Colonic mucosa (tissue), 4 donors: ENCODE measurements around the gene PEX26. TPM values are rescaled to one million over a fixed set of nuclear protein-coding genes. Genes with fewer than 3 reads are reported as not detected.
"Not testable (repeated sequence)": the region's sequence is repeated elsewhere in the genome, so short reads cannot be mapped to it uniquely, and the experiment has no call there.

Experiments used
- DNase-seq: peaks from one replicate; pipeline ENCODE4 v3.0.0-alpha.2; 2020
- H3K27ac ChIP-seq: fragments of 200-600 bp; one replicate; pipeline ENCODE4 v1.8.0; 2021
- H3K27me3 ChIP-seq: fragments of 200-600 bp; one replicate; pipeline ENCODE4 v1.8.0; 2021
- H3K36me3 ChIP-seq: fragments of 200-600 bp; one replicate; pipeline ENCODE4 v1.8.0; 2021
- H3K4me1 ChIP-seq: fragments of 200-600 bp; one replicate; pipeline ENCODE4 v1.8.0; 2021; ENCODE audit warnings: mild to moderate bottlenecking
- H3K4me3 ChIP-seq: fragments of 200-600 bp; one replicate; pipeline ENCODE4 v1.8.0; 2021
- H3K9ac ChIP-seq, 2 donors: one replicate each; pipeline ENCODE4 v1.7.0; 2013; ENCODE audit warnings: control low read depth in 2 of 2, low read depth in 2 of 2, low read length in 2 of 2
- H3K9me3 ChIP-seq: fragments of 200-600 bp; one replicate; pipeline ENCODE4 v1.8.0; 2021
- CTCF ChIP-seq: fragments of 200-600 bp; IDR thresholded peaks from one replicate; pipeline ENCODE4 v1.8.0; 2022; ENCODE audit warnings: antibody characterized with exemption, mild to moderate bottlenecking
- intact Hi-C: fragments of 100-400 bp; cut with DNase I; formaldehyde crosslinking; loops from one replicate; pipeline ENCODE4 v1.14.1; 2022
- total RNA-seq, 2 donors: library from RNA; stranded (reverse); fragmentation: NEBNext Ultra II Directional in 1 of 2; extraction: Animal tissue kit (Norgen Biotek cat#: 25700) in 1 of 2; gene quantifications; one replicate each; pipeline ENCODE4 v1.2.1, GENCODE V29; 2021
- donor health status: healthy.
- donor health status: DM: no; HTN: no; CAD: no.
- donor health status: DM: no; HTN: no; CAD: no.

PEX26 gene
- total RNA-seq, 2 donors from 2014 or later, result 86.7 to 128 TPM

- Histone ChIP-seq H3K9ac (no peak overlapping the region), H3K4me1 (peaks cover 4% of the 10 kb centered on the region), H3K4me3 (no peak overlapping the region), H3K27ac (no peak overlapping the region), H3K27me3 (no peaks in the 10 kb centered on the region), H3K9me3 (no peaks in the 10 kb centered on the region), H3K36me3 (no peaks in the 10 kb centered on the region)
- TF ChIP-seq CTCF, result no peak
- intact Hi-C loops, result no loop called here
- DNase-seq, result no peak
Measured at GRCh38 chr22:18063306-18063705, 14.5 kb upstream of the PEX26 start.

- intact Hi-C loops, H3K4me1 ChIP-seq, H3K9ac ChIP-seq, H3K27ac ChIP-seq, H3K4me3 ChIP-seq, H3K9me3 ChIP-seq, H3K36me3 ChIP-seq, H3K27me3 ChIP-seq, DNase-seq: not testable (repeated sequence)
Measured at GRCh38 chr22:18063715-18064114, 14.1 kb upstream of the PEX26 start.

- no peaks in the 10 kb centered on the region for H3K9me3 ChIP-seq
- H3K36me3 ChIP-seq, result no peaks in the 10 kb centered on the region
- H3K27ac ChIP-seq, result no peak overlapping the region
- intact Hi-C loops, result no loop called here
- no peak overlapping the region for H3K9ac ChIP-seq
- peaks cover 4% of the 10 kb centered on the region for H3K4me1 ChIP-seq
- no peak for TF ChIP-seq CTCF
- no peak for DNase-seq
- H3K4me3 ChIP-seq, result no peak overlapping the region
- H3K27me3 ChIP-seq, result no peaks in the 10 kb centered on the region
Measured at GRCh38 chr22:18064636-18065035, 13.2 kb upstream of the PEX26 start.

- intact Hi-C loops, result no loop called here
- no peak overlapping the region for H3K27ac ChIP-seq
- no peaks in the 10 kb centered on the region for H3K36me3 ChIP-seq
- DNase-seq, result no peak
- H3K9me3 ChIP-seq, result no peaks in the 10 kb centered on the region
- no peak overlapping the region for H3K9ac ChIP-seq
- no peak overlapping the region for H3K4me3 ChIP-seq
- H3K27me3 ChIP-seq, result no peaks in the 10 kb centered on the region
- H3K4me1 ChIP-seq, result peaks cover 4% of the 10 kb centered on the region
- no peak for TF ChIP-seq CTCF
Measured at GRCh38 chr22:18065256-18065655, 12.5 kb upstream of the PEX26 start.

- Histone ChIP-seq H3K36me3 (no peaks in the 10 kb centered on the region), H3K9me3 (no peaks in the 10 kb centered on the region), H3K27me3 (no peaks in the 10 kb centered on the region), H3K27ac (peak overlapping the region; percentile 6), H3K4me3 (no peak overlapping the region), H3K9ac (peak overlapping the region in 1 of 2 donors; percentile 25), H3K4me1 (no peaks in the 10 kb centered on the region)
- intact Hi-C loops, result no loop called here
- DNase-seq, result no peak
- no peak for TF ChIP-seq CTCF
Measured at GRCh38 chr22:18066181-18066859, 11.5 kb upstream of the PEX26 start.

- Histone ChIP-seq H3K36me3 (no peaks in the 10 kb centered on the region), H3K27ac (peak overlapping the region; percentile 6), H3K9ac (no peak overlapping the region), H3K9me3 (no peaks in the 10 kb centered on the region), H3K4me3 (no peak overlapping the region), H3K27me3 (no peaks in the 10 kb centered on the region), H3K4me1 (no peaks in the 10 kb centered on the region)
- intact Hi-C loops, result no loop called here
- no peak for DNase-seq
- TF ChIP-seq CTCF, result no peak
Measured at GRCh38 chr22:18067121-18067520, 10.7 kb upstream of the PEX26 start.
